Posterior vena cava (tissue), 2 donors: ENCODE measurements around the gene LRP3. TPM values are rescaled to one million over a fixed set of nuclear protein-coding genes. Genes with fewer than 3 reads are reported as not detected.
"Not testable (repeated sequence)": the region's sequence is repeated elsewhere in the genome, so short reads cannot be mapped to it uniquely, and the experiment has no call there.

ENCODE experiments used
- DNase-seq: peaks from one replicate; pipeline ENCODE4 v3.0.0-alpha.2; 2020; ENCODE audit warnings: low spot score
- intact Hi-C, 2 donors: fragments of 100-400 bp; cut with DNase I; formaldehyde crosslinking; loops; one replicate each; pipeline versions ENCODE4 v1.14.1 to v1.14.2; 2022 to 2023
- total RNA-seq, 2 donors: library from RNA; stranded (reverse); fragmentation: NEBNext Ultra II Directional; extraction: Animal tissue kit (Norgen Biotek cat#: 25700); gene quantifications; one replicate each; pipeline ENCODE4 v1.2.1, GENCODE V29; 2021
- donor health status: DM: yes; HTN: yes; CAD: no.
- donor health status: DM: yes; HTN: yes; CAD: no.

The LRP3 gene
- total RNA-seq, 2 donors from 2014 or later = 36.1 to 36.8 TPM

- not testable (repeated sequence) for DNase-seq
Measured at GRCh38 chr19:33209850-33210230, 15.7 kb downstream of the LRP3 start.

GRCh38 chr19:33210266-33210940 lies 16.3 kb downstream of the LRP3 start:
- intact Hi-C loops = no loop called here
- no peak for DNase-seq

More at GRCh38 chr19:33209850-33210230, 15.7 kb downstream of the LRP3 start:
- intact Hi-C loops = not testable (repeated sequence)

GRCh38 chr19:33211794-33212435 lies 17.8 kb downstream of the LRP3 start:
- intact Hi-C loops = loop anchor here in 1 of 2 donors (1.0 kb wide), 1 partner anchor 24 kb away; no protein-coding TSS in a partner anchor
- no peak for DNase-seq

GRCh38 chr19:33212436-33213172 lies 18.5 kb downstream of the LRP3 start:
- DNase-seq = no peak
- intact Hi-C loops = loop anchor here in 1 of 2 donors (1.0 kb wide), 1 partner anchor 24 kb away; no protein-coding TSS in a partner anchor

GRCh38 chr19:33214596-33214995 lies 20.5 kb downstream of the LRP3 start:
- intact Hi-C loops = no loop called here
- DNase-seq = no peak

GRCh38 chr19:33215438-33216197 lies 21.5 kb downstream of the LRP3 start:
- intact Hi-C loops = loop anchor here in 1 of 2 donors (5.0 kb wide), 1 partner anchor 467 kb away; no protein-coding TSS in a partner anchor
- DNase-seq = no peak

- intact Hi-C loops = loop anchor here in 1 of 2 donors (5.0 kb wide), 1 partner anchor 466 kb away; no protein-coding TSS in a partner anchor
- DNase-seq = no peak
Measured at GRCh38 chr19:33216198-33216830, 22.2 kb downstream of the LRP3 start.

GRCh38 chr19:33217881-33218280 lies 23.8 kb downstream of the LRP3 start:
- intact Hi-C loops = loop anchor here in 1 of 2 donors (5.0 kb wide), 1 partner anchor 464 kb away; no protein-coding TSS in a partner anchor
- no peak for DNase-seq

- DNase-seq = no peak
- intact Hi-C loops = loop anchor here in 1 of 2 donors (5.0 kb wide), 1 partner anchor 463 kb away; no protein-coding TSS in a partner anchor
Measured at GRCh38 chr19:33219261-33219815, 25.2 kb downstream of the LRP3 start.

GRCh38 chr19:33220115-33220514 lies 26.0 kb downstream of the LRP3 start:
- intact Hi-C loops = no loop called here
- DNase-seq = no peak

GRCh38 chr19:33220735-33221134 lies 26.6 kb downstream of the LRP3 start:
- intact Hi-C loops = no loop called here
- DNase-seq = no peak

GRCh38 chr19:33221638-33222037 lies 27.5 kb downstream of the LRP3 start:
- intact Hi-C loops = no loop called here
- DNase-seq = no peak

- DNase-seq, intact Hi-C loops: not testable (repeated sequence)
Measured at GRCh38 chr19:33222255-33222654, 28.1 kb downstream of the LRP3 start.

GRCh38 chr19:33224694-33225457 lies 30.7 kb downstream of the LRP3 start:
- DNase-seq = no peak
- intact Hi-C loops = no loop called here

GRCh38 chr19:33225458-33225926 lies 31.4 kb downstream of the LRP3 start, which contains the start of gene SLC7A10:
Gene SLC7A10, minus strand, starts transcription at chr19:33225850. Its CDS starts 147 bp downstream, at chr19:33225703.
- intact Hi-C loops = no loop called here
- DNase-seq = no peak

- no peak for DNase-seq
- intact Hi-C loops = no loop called here
Measured at GRCh38 chr19:33226550-33227241, 32.6 kb downstream of the LRP3 start.

- intact Hi-C loops = no loop called here
- no peak for DNase-seq
Measured at GRCh38 chr19:33227242-33227650, 33.1 kb downstream of the LRP3 start.
